PC-3 (cell line): ENCODE results near the gene AP2A1.

Source experiments
- CTCF ChIP-seq: fragments of 300-600 bp; sonication (generic); conservative IDR thresholded peaks from 2 replicates; pipeline ENCODE4 v1.5.1; 2017; ENCODE audit warnings: antibody characterized with exemption, low read depth, mild to moderate bottlenecking, low read length
- EZH2 ChIP-seq: fragments of 300-600 bp; sonication (generic); IDR thresholded peaks from one replicate; pipeline ENCODE4 v1.6.1; 2017; ENCODE audit warnings: antibody characterized with exemption, mild to moderate bottlenecking, low read length; ENCODE audit not compliant: unreplicated experiment
- EZH2phosphoT487 ChIP-seq: fragments of 300-600 bp; sonication (generic); IDR thresholded peaks from 2 replicates; pipeline ENCODE4 v1.6.1; 2018; ENCODE audit warnings: mild to moderate bottlenecking, antibody characterized with exemption, low read length, borderline replicate concordance

- TF ChIP-seq CTCF, result no peak
- TF ChIP-seq EZH2phosphoT487, result no peak
- no peak for TF ChIP-seq EZH2
Observed at GRCh38 chr19:49775742-49776370, 9.1 kb downstream of the AP2A1 start.
